Parathyroid adenoma (tissue), 2 donors: ENCODE data around the gene ADGRE1.

Experiments used
- H2AFZ ChIP-seq: fragments of 300-600 bp; sonication (generic); one replicate; pipeline ENCODE4 v1.7.0; 2017; ENCODE audit warnings: antibody characterized with exemption, mild to moderate bottlenecking
- H3K27ac ChIP-seq: fragments of 300-600 bp; sonication (generic); one replicate; pipeline ENCODE4 v1.7.0; 2017
- H3K27me3 ChIP-seq: fragments of 300-600 bp; sonication (generic); one replicate; pipeline ENCODE4 v1.7.0; 2017; ENCODE audit warnings: low read length; ENCODE audit not compliant: control insufficient read depth, insufficient read depth
- H3K36me3 ChIP-seq: fragments of 300-600 bp; sonication (generic); one replicate; pipeline ENCODE4 v1.7.0; 2017; ENCODE audit warnings: low read length; ENCODE audit not compliant: control insufficient read depth, insufficient read depth
- H3K4me1 ChIP-seq: fragments of 300-600 bp; sonication (generic); one replicate; pipeline ENCODE4 v1.7.0; 2017; ENCODE audit warnings: control low read depth
- H3K4me2 ChIP-seq: fragments of 300-600 bp; sonication (generic); one replicate; pipeline ENCODE4 v1.7.0; 2017; ENCODE audit warnings: low read length
- H3K4me3 ChIP-seq: fragments of 300-600 bp; sonication (generic); one replicate; pipeline ENCODE4 v1.7.0; 2017; ENCODE audit warnings: low read depth, low read length
- H3K79me2 ChIP-seq: fragments of 300-600 bp; sonication (generic); one replicate; pipeline ENCODE4 v1.7.0; 2017; ENCODE audit warnings: control low read depth
- H3K9ac ChIP-seq: fragments of 300-600 bp; sonication (generic); one replicate; pipeline ENCODE4 v1.7.0; 2017; ENCODE audit warnings: mild to moderate bottlenecking
- H3K9me3 ChIP-seq: fragments of 300-600 bp; sonication (generic); one replicate; pipeline ENCODE4 v1.7.0; 2017; ENCODE audit warnings: low read length; ENCODE audit not compliant: control insufficient read depth
- CTCF ChIP-seq: fragments of 300-600 bp; sonication (generic); IDR thresholded peaks from one replicate; pipeline ENCODE4 v1.7.0; 2017; ENCODE audit warnings: antibody characterized with exemption, mild to moderate bottlenecking
- donor health status: primary hyperparathyroidism.

Gene ADGRE1

GRCh38 chr19:6952956-6953355, 65.6 kb downstream of the ADGRE1 start:
- Histone ChIP-seq H3K27ac (no peak overlapping the region), H3K79me2 (no peaks in the 10 kb centered on the region), H3K4me1 (no peaks in the 10 kb centered on the region), H3K9me3 (no peaks in the 10 kb centered on the region), H3K4me3 (no peak overlapping the region), H2AFZ (no peak overlapping the region), H3K9ac (no peak overlapping the region), H3K27me3 (no peaks in the 10 kb centered on the region), H3K36me3 (no peaks in the 10 kb centered on the region), H3K4me2 (no peak overlapping the region)
- no peak for TF ChIP-seq CTCF

GRCh38 chr19:6955082-6955481, 67.7 kb downstream of the ADGRE1 start:
- H3K27me3 ChIP-seq: no peaks in the 10 kb centered on the region
- H3K9ac ChIP-seq: no peak overlapping the region
- no peak for TF ChIP-seq CTCF
- no peaks in the 10 kb centered on the region for H3K36me3 ChIP-seq
- no peaks in the 10 kb centered on the region for H3K79me2 ChIP-seq
- H3K27ac ChIP-seq: no peak overlapping the region
- no peak overlapping the region for H3K4me3 ChIP-seq
- no peaks in the 10 kb centered on the region for H3K4me1 ChIP-seq
- no peaks in the 10 kb centered on the region for H3K9me3 ChIP-seq
- no peak overlapping the region for H3K4me2 ChIP-seq
- no peak overlapping the region for H2AFZ ChIP-seq

- Histone ChIP-seq H3K27ac (no peak overlapping the region), H3K4me1 (no peaks in the 10 kb centered on the region), H3K4me3 (no peak overlapping the region), H3K36me3 (no peaks in the 10 kb centered on the region), H3K9ac (no peak overlapping the region), H3K79me2 (no peaks in the 10 kb centered on the region), H3K9me3 (no peaks in the 10 kb centered on the region), H3K27me3 (no peaks in the 10 kb centered on the region), H3K4me2 (no peak overlapping the region), H2AFZ (no peak overlapping the region)
- TF ChIP-seq CTCF: no peak
Measured at GRCh38 chr19:6956573-6956972, 69.2 kb downstream of the ADGRE1 start.

DNA sequence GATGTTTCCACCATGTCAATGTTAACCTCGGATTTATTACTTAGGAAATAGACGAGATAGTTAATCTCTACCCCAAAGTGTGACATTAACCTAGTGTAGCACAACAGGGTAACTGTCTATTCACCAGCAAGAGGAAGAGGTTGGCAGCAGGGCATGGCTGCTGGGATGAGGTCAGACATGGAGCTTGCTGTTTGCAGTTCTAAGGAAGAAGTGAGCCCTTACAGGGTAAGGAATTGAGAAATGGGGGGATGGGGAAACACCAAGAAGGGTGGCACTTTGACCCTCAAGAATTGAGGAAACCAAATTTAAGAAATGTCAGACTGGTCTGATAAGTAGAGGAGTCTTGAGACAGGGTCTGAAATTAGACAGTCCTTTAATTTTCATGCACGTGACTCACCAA, 71.4 kb downstream of the ADGRE1 start:
- no peaks in the 10 kb centered on the region for H3K36me3 ChIP-seq
- H3K27ac ChIP-seq: no peak overlapping the region
- H3K79me2 ChIP-seq: no peaks in the 10 kb centered on the region
- H3K4me3 ChIP-seq: no peak overlapping the region
- no peak overlapping the region for H3K9ac ChIP-seq
- no peaks in the 10 kb centered on the region for H3K9me3 ChIP-seq
- no peak overlapping the region for H2AFZ ChIP-seq
- H3K4me2 ChIP-seq: no peak overlapping the region
- no peaks in the 10 kb centered on the region for H3K27me3 ChIP-seq
- TF ChIP-seq CTCF: no peak
- H3K4me1 ChIP-seq: no peaks in the 10 kb centered on the region

- no peaks in the 10 kb centered on the region for H3K9me3 ChIP-seq
- H3K79me2 ChIP-seq: no peaks in the 10 kb centered on the region
- H3K4me3 ChIP-seq: no peak overlapping the region
- no peak overlapping the region for H3K9ac ChIP-seq
- H3K27ac ChIP-seq: no peak overlapping the region
- TF ChIP-seq CTCF: no peak
- H2AFZ ChIP-seq: no peak overlapping the region
- H3K27me3 ChIP-seq: no peaks in the 10 kb centered on the region
- no peaks in the 10 kb centered on the region for H3K36me3 ChIP-seq
- no peaks in the 10 kb centered on the region for H3K4me1 ChIP-seq
- no peak overlapping the region for H3K4me2 ChIP-seq
Measured at GRCh38 chr19:6963244-6963852, 76.0 kb downstream of the ADGRE1 start.
